Activated naive CD4-positive, alpha-beta T cell treated with anti-CD3 and anti-CD28 coated beads, Interleukin-2, amount 50 U/mL, for 16 hours (primary cell): ENCODE results near the gene IPMK.
A peak's percentile ranks its signal among the peaks of the same experiment; 100 is the strongest.

Experiments used
- DNase-seq: peaks from one replicate; pipeline ENCODE4 v3.0.0-alpha.2; 2020

The IPMK gene

GRCh38 chr10:58267713-58268453 is at the start of gene IPMK:
IPMK (minus strand) TSS chr10:58267894; CDS start chr10:58267611, 283 bp downstream.
- peak; percentile 93 for DNase-seq

GRCh38 chr10:58316874-58317273 is 49.2 kb upstream of the IPMK start:
- no peak for DNase-seq

GRCh38 chr10:58311026-58311425 is 43.3 kb upstream of the IPMK start:
- DNase-seq: no peak

DNA sequence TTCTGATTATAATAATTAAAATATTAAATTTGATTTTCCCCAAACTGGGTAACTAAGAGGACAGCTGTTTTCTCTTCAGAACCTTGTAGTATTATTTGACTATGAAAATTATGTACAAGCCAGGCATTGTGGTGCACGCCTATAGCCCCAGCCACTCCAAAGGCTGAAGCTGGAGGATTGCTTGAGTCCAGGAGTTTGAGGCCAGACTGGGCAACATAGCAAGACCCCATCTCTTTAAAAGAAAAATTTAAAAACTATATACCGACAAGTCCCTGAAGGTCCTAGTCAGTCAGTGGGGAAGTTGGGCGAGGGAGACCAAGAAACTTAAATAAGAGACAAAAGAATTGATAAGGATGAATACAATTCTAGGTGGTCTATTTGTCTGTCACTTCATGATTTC is 40.0 kb upstream of the IPMK start:
- DNase-seq: no peak

- DNase-seq: no peak
Observed at GRCh38 chr10:58305821-58306220, 38.1 kb upstream of the IPMK start.

DNA sequence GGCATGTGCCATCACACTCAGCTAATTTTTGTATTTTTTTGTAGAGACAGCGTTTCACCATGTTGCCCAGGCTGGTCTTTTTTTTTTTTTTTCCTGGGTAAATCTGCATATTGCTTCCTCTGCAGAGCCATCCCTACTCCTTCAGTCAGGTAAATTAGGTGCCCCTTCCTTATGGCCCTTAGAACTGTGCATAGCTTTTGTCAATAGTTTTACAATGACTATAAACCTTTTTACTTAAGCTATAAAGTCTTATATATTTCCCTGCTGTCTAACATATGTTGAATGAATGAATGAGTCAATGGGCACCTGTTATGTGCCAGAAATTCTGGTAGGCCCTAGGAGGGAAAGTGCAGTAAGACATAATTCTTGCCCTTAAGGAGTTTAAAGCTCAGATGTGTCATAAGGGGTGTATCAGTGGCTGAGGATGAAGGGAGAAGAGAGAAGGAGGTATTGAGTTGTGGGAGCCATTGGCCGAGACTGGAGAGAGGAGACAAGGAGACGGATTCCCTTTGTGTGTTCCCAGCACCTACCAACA is 36.5 kb upstream of the IPMK start:
- no peak for DNase-seq

DNA sequence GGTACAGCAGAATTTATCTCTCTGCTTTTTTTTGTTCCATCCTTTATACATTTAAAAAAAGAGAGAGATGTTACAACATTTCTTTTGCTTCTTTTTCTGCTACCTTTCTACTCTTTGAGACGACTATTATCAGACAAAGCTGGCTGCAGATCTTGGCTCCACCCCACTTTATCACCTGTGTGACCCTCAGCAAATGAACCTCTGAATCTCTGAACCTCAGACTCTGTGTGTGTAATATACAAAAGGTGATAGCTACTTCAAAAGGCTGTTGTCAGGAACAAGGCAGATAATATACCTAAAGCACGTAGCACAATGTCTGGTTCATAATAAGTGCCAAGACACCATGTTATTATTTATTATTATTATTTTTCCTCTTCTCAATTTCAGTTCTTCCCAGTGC is 34.6 kb upstream of the IPMK start:
- DNase-seq: no peak

GRCh38 chr10:58300676-58301075 is 33.0 kb upstream of the IPMK start:
- no peak for DNase-seq

- DNase-seq: peak; percentile 58
Observed at GRCh38 chr10:58299580-58299979, 31.9 kb upstream of the IPMK start.

DNA sequence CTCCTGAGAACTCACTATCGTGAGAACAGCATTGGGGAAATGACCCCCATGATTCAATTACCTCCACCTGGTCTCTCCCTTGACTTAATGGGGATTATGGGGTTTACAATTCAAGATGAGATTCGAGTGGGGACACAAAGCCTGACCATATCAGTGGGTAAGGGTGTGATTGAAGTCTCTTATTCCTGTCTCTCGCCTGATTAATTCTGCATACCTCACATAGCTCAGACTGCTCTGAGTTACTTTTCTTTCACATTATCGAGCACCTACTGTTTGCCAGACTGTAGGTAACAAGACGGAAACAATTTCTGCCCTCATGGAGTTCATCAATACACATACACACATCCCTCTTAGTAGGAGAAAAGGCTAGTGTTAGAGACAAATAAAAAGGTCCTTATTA is 26.3 kb upstream of the IPMK start:
- no peak for DNase-seq

DNA sequence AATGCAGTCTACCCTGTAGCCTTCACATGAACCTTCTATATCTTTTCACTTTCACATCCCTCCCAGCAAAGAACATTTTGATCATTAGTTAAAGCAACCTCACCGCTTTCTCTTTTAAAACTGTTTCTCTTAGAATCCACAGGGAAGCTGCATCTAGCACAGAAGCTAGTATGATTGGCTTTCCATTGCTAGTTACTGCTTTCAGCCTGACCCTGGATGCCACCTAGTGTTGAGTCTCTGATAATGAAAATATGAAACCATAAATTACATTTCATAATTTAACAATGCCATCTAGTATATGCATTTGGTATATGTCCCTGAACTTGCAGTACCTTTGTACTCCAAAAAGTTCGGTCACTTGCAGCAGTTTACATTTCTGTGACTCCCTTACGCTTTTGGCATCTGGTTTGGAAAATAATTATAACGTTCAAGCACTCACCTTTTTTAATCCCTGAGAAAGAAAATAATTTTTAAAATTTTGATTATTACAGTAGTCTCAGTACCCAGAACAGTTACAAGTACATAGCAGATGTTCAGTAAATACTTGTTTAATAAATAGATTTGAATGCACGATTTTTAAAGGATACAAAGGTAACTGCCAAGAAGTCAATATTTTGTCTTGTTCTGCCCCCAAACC is 24.0 kb upstream of the IPMK start:
- peak; percentile 21 for DNase-seq

GRCh38 chr10:58282615-58283014 is 14.9 kb upstream of the IPMK start:
- DNase-seq: peak; percentile 32

GRCh38 chr10:58281092-58281752 is 13.5 kb upstream of the IPMK start:
- no peak for DNase-seq

DNA sequence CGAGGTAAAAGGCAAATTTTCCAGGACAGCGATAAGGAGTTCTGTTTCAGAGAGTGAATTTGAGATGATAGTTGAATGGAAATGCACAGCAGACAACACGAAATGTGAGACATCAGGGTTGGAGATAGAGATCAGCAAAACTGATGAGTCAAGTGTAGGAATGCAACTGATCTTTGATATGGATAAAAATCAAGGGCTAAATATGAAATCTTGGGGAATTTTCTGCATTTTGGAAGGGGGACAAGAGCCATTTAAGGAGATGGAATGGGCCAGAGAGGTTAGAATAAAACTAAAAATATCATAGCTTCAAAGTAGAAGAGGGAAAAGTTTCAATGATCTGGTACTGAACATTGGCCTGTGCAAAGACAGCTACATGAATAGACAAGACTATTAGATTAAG is 12.8 kb upstream of the IPMK start:
- DNase-seq: no peak

- DNase-seq: no peak
Observed at GRCh38 chr10:58278962-58279307, 11.2 kb upstream of the IPMK start.

DNA sequence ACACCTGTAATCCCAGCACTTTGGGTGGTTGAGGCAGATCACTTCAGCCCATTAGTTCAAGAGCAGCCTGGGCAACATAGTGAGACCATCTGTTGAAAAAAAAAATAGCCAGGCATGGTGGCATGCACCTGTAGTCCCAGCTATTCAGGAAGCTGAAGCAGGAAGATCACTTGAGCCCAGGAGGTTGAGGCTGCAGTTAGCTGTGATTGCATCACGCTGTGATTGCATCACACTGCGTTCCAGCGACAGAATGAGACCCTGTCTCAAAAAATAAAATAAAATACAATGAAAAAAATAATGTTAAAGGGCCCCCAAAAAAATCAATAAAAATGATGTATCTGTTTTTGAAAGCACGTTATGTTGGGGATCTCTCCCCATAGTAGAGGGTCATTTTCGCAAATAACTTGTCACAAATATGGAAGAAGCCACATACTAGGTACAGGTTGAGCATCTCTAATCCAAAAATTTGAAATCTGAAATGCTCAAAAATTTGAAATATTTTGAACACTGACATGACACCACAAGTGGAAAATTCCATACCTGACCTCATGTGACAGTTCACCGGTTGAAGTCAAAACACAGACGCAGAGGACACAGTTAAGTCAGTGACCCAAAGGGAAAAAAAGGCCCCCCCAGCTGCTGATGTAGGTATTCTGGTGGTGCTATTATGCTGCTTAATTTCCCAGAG is 10.7 kb upstream of the IPMK start:
- DNase-seq: no peak

DNA sequence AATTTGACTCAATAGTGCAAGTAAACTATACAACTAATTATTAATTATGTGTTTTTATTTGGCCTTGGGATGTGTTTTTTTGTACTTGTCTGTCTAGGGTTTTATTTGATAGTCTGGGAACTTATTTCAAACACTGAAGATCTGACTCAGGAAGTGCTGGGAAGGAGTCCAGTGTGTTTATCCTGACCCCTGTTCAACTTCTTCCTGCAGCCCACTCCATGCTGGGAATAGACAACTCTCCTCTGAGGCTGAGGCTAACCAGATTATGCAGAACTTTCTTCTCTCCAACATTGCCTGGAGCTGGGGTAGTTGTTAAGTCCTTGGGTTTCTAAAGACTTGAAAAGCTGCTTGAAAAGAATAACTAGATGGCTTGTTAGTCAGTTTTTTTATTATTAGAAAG is 8.2 kb upstream of the IPMK start:
- no peak for DNase-seq

DNA sequence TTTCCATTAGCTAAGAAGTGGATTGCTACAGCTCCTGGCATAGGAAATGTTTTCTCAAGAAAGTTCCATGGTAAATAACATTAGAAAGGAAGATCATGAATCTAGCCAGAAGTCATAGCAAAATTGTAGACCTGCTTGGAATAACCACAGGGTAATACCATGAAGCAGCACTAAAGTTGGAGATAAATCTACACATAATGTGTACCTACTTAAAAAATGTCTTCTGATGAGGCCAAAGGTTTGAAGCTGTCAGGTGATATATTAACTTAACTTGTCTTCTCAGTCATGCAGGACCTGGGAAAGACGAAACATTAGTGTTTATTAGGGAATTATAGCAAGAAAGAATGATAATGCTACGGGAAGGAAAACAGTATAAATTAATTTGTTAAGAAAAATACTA is 7.6 kb upstream of the IPMK start:
- no peak for DNase-seq

GRCh38 chr10:58269782-58270290 is 2.1 kb upstream of the IPMK start:
- DNase-seq: no peak

DNA sequence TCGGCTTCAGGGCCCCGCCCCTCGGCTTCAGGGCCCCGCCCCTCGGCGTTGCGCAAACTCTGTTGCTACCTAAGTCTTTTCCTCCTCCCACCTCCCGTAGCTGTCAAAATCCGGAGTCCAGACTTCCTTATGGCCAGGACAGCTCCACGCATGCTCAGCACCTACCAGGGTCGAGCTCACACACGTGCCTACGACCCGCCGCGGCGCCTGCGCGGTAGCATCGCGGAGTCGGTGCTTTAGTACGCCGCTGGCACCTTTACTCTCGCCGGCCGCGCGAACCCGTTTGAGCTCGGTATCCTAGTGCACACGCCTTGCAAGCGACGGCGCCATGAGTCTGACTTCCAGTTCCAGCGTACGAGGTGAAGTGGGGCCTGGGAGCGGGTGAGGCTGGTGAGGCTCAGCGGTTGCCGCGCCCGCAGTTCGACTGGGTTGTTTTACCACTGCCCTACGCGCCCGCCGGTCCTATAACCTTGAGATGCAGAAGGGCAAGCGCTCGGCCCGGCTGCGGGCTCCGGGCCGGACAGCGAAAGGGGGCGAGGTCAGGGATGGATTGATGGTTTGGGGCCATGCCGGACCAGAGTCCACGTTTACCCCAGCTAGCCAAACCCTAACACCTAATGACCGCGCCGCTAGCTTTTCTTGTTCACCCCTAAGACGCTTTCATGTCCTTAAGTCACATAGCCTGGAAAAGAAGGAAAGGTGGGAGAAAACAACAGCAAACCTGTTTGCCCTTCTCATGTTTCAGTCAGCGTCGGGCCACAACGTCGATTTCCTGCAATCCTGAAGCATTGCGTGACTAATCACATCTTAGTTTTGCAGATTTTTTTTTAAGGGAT is 1.5 kb upstream of the IPMK start, which contains the start of gene CISD1:
Gene CISD1, plus strand, starts transcription at position 217 of the 836 bp plus-strand sequence. Its CDS starts 112 bp downstream, at position 329.
- peak; percentile 95 for DNase-seq

DNA sequence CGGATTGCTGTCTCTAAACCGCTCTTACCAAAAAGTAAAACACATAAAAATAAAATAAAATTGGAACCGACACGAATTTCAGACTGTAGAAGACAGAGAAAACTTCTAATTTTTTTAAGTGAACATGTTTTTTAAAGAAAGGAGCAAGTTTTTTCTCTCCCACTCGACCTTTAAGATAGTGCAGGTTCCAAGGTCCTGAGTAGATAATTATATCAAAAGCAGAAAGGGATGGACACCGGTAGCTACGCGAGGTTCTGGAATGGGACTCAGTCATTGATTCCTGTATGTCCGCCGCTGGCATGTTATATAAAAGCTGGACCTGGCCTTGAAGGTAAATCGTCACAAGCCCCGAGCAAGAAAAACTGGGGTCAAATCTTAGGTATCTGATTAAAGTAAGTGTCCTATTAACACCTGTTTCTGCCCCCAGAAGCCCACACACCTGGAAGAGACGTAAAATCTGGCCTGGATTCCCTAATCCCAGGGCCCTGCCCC is 806 bp upstream of the IPMK start:
- no peak for DNase-seq
